K562 (cell line): ENCODE results near the gene ANKRD12. TPM values are rescaled to one million over a fixed set of nuclear protein-coding genes. Genes with fewer than 3 reads are reported as not detected.

Experiments used
- ATAC-seq: fragments of 200-7000 bp; cut with Tn5 transposase; 3 replicates; pipeline ENCODE4 v1.9.1; 2020; ENCODE audit warnings: moderate library complexity
- BruUV-seq: library from RNA; stranded (reverse); fragments of 400-500 nt; replicated peaks from 2 replicates; lab custom pipeline; 2021; lab: Mats Ljungman, UMichigan
- CTCF ChIA-PET: fragments of 300-600 bp; formaldehyde crosslinking; extraction: SDS; loops from one replicate; lab custom pipeline; 2021; ENCODE audit warnings: low intra/inter-chr PET ratio; lab: Yijun Ruan, JAX
- POLR2A ChIA-PET: fragments of 300-600, 350-650 bp; sonication (Branson Sonifier 250); formaldehyde crosslinking; extraction: SDS; loops from one replicate; lab custom pipeline; 2021; ENCODE audit warnings: antibody characterized with exemption, inconsistent platforms; lab: Yijun Ruan, JAX
- DNase-seq, 4 experiments: peaks; one replicate each; pipeline versions ENCODE4 v3.0.0 to v3.0.0-alpha.2; 2011 to 2018; ENCODE audit warnings: low spot score in 3 of 4, mixed read lengths in 3 of 4; ENCODE audit errors: extremely low read depth in 1 of 4
- FAIRE-seq: peaks from 2 replicates; lab custom pipeline; 2011; peaks lifted over from hg19 to GRCh38; lab: Jason Lieb, UNC
- H2AFZ ChIP-seq: 2 replicates; pipeline ENCODE4 v1.6.0; 2011; ENCODE audit warnings: low read depth, low read length, control low read depth, inconsistent platforms
- H3K27ac ChIP-seq: fragments of 200-600 bp; 3 replicates; pipeline ENCODE4 v1.8.0; 2011; ENCODE audit warnings: low read depth, mild to moderate bottlenecking, control low read depth, inconsistent platforms, low read length, moderate library complexity, mixed read lengths; ENCODE audit errors: extremely low read depth
- H3K27me3 ChIP-seq, 2 experiments: fragments of 300-600 bp in 1 of 2; 2 replicates in 1 of 2; 3 replicates in 1 of 2; pipeline versions ENCODE4 v1.6.0 to v1.8.0; 2011; ENCODE audit warnings: inconsistent platforms in 2 of 2, low read length in 2 of 2, mild to moderate bottlenecking in 1 of 2, mixed read lengths in 1 of 2, moderate library complexity in 1 of 2; ENCODE audit not compliant: control insufficient read depth in 2 of 2, insufficient read depth in 2 of 2
- H3K36me3 ChIP-seq: fragments of 300-600 bp; 3 replicates; pipeline ENCODE4 v1.8.0; 2011; ENCODE audit warnings: mild to moderate bottlenecking, low read length, inconsistent platforms; ENCODE audit not compliant: control insufficient read depth, insufficient read depth
- H3K4me1 ChIP-seq, 2 experiments: fragments of 200-600 bp in 1 of 2; replicated peaks in 1 of 2; 2 replicates in 1 of 2; 3 replicates in 1 of 2; pipeline versions ENCODE4 v1.5.1 to v1.8.0; 2011; ENCODE audit warnings: inconsistent platforms in 2 of 2, low read length in 2 of 2, mild to moderate bottlenecking in 1 of 2, mixed read lengths in 1 of 2, moderate library complexity in 1 of 2; ENCODE audit not compliant: control insufficient read depth in 2 of 2, insufficient read depth in 2 of 2
- H3K4me2 ChIP-seq: 2 replicates; pipeline ENCODE4 v1.6.1; 2011; ENCODE audit warnings: low read length, control low read depth, inconsistent platforms, mixed read lengths; ENCODE audit not compliant: insufficient read depth
- H3K4me3 ChIP-seq: fragments of 200-600 bp; sonication (generic), shearing (Covaris generic); 2 replicates; pipeline ENCODE4 v1.5.1; 2016; ENCODE audit warnings: control low read depth, inconsistent platforms
- H3K79me2 ChIP-seq: fragments of 200-600 bp; 3 replicates; pipeline ENCODE4 v1.8.0; 2011; ENCODE audit warnings: low read length, inconsistent platforms; ENCODE audit not compliant: control insufficient read depth, insufficient read depth
- H3K9ac ChIP-seq, 2 experiments: 2 replicates each; pipeline versions ENCODE4 v1.6.0 to v1.6.1; 2011; ENCODE audit warnings: low read depth in 2 of 2, low read length in 2 of 2, control low read depth in 1 of 2, inconsistent platforms in 1 of 2, mild to moderate bottlenecking in 1 of 2, mixed read lengths in 1 of 2; ENCODE audit not compliant: insufficient read depth in 1 of 2
- H3K9me1 ChIP-seq: one replicate; pipeline ENCODE4 v1.6.0; 2011; ENCODE audit warnings: inconsistent platforms, mild to moderate bottlenecking, low read length, moderate library complexity; ENCODE audit not compliant: control insufficient read depth, insufficient read depth
- H3K9me3 ChIP-seq: replicated peaks from 2 replicates; pipeline ENCODE4 v1.5.1; 2011; ENCODE audit warnings: low read depth, low read length, inconsistent platforms; ENCODE audit not compliant: control insufficient read depth, insufficient read depth
- H4K20me1 ChIP-seq: replicated peaks from 2 replicates; pipeline ENCODE4 v1.6.1; 2011; ENCODE audit warnings: low read length, inconsistent platforms, mixed read lengths; ENCODE audit not compliant: control insufficient read depth, insufficient read depth
- KDM1A ChIP-seq, 2 experiments: fragments of 450-650 bp; IDR thresholded peaks; 2 replicates each; pipeline ENCODE4 v1.6.1; 2016; ENCODE audit warnings: mild to moderate bottlenecking in 2 of 2
- KLF6 ChIP-seq: fragments of 250-450 bp; sonication (Bioruptor Pico); IDR thresholded peaks from 2 replicates; pipeline ENCODE4 v1.4.0; 2020; ENCODE audit warnings: mild to moderate bottlenecking, moderate library complexity, borderline replicate concordance
- PBX2 ChIP-seq, 2 experiments: IDR thresholded peaks in 1 of 2; conservative IDR thresholded peaks in 1 of 2; 2 replicates each; pipeline ENCODE4 v1.6.1; 2016; ENCODE audit warnings: low read depth in 2 of 2, mild to moderate bottlenecking in 1 of 2, missing compliant biosample characterization in 1 of 2, missing genetic modification characterization in 1 of 2, moderate library complexity in 1 of 2
- RCOR1 ChIP-seq, 2 experiments: IDR thresholded peaks; 2 replicates each; pipeline ENCODE4 v1.6.1; 2012; ENCODE audit warnings: low read depth in 2 of 2, low read length in 2 of 2, borderline replicate concordance in 1 of 2, improper control_type of control experiment in 1 of 2
- WGBS: fragments of 100-300 bp; shearing (Covaris generic); methylation state at CpG from one replicate; pipeline ENCODE4 v1.1.6; 2016; ENCODE audit warnings: low coverage, mixed read lengths; ENCODE audit not compliant: insufficient coverage; ENCODE audit errors: missing lambda C conversion rate; 5-methylcytosine and 5-hydroxymethylcytosine counted together
- in situ Hi-C: fragments of 300-500 bp; cut with MboI; formaldehyde crosslinking; loops from 4 replicates; pipeline ENCODE4 v1.15.0; 2018; ENCODE audit warnings: inconsistent platforms, mixed read lengths
- intact Hi-C: fragments of 100-400 bp; cut with micrococcal nuclease; formaldehyde crosslinking; loops from 2 replicates; pipeline ENCODE4 v1.14.2; 2022
- polyA plus RNA-seq, 8 experiments: library from polyadenylated mRNA; depleted of rRNA in 4 of 8; stranded (reverse) in 5 of 8; unstranded in 3 of 8; fragments of >200 nt; fragmentation: Nextera tagmentation in 2 of 8; fragmentation: Illumina TruSeq in 1 of 8; extraction: Ambion mirVana in 2 of 8; extraction: Trizol in 1 of 8; gene quantifications; 2 replicates each; pipeline versions ENCODE4 v1.2.1 to v1.2.3, GENCODE V29; 2011 to 2014; ENCODE audit warnings: inconsistent platforms in 1 of 8, missing spikeins in 1 of 8
- total RNA-seq, 7 experiments: library from RNA; depleted of rRNA in 6 of 7; stranded (reverse); fragments of >200 nt in 6 of 7; fragmentation: Illumina TruSeq in 2 of 7; extraction: Trizol in 2 of 7; gene quantifications; 2 replicates each; pipeline versions ENCODE4 v1.2.1 to v1.2.3, GENCODE V29; 2011 to 2021; ENCODE audit warnings: low replicate concordance in 1 of 7

Gene ANKRD12
- total and polyA plus RNA-seq, 9 of the 15 experiments (the other 6 are each of a cell fraction or from before 2014, with no cell fraction given), result 6.6 to 28.2 (median 16.0) TPM

GRCh38 chr18:9330419-9330818 lies 193.8 kb downstream of the ANKRD12 start:
- no peak overlapping the region for H3K4me2 ChIP-seq
- H3K4me3 ChIP-seq, result no peak overlapping the region
- H3K4me1 ChIP-seq, result peaks cover 3 to 14% of the 10 kb centered on the region in 2 experiments; a peak in 2 of 5 replicates
- POLR2A ChIA-PET, result interaction anchor here (0.6 kb wide), 1 partner anchor 521 kb away, joined by 3 read pairs; no protein-coding TSS in a partner anchor
- ATAC-seq, result no peak
- H3K79me2 ChIP-seq, result peaks cover 8% of the 10 kb centered on the region
- FAIRE-seq, result no peak
- DNase-seq, result no peak
- no peaks in the 10 kb centered on the region for H3K36me3 ChIP-seq
- CTCF ChIA-PET, result no interaction called here
- H3K9ac ChIP-seq, result no peak overlapping the region
- TF ChIP-seq KDM1A (IDR thresholded peaks at IDR 0.05) (peak; percentile 74 to 77; a peak in 3 of 4 replicates), KLF6 (CRISPR knock-in tag) (no peak), PBX2 (CRISPR knock-in tag; IDR thresholded peaks at IDR 0.05; ENCODE audit: low read depth) (peak; percentile 3; the same call in 1 of the 2 replicates), PBX2 (tag; conservative IDR thresholded peaks at IDR 0.05; ENCODE audit: low read depth) (no peak), RCOR1 (IDR thresholded peaks at IDR 0.05; ENCODE audit: borderline replicate concordance in 1 of 2, low read depth in 2 of 2, low read length in 2 of 2) (peak in 1 of 2 experiments; percentile 71; a peak in 2 of 4 replicates)
- no peaks in the 10 kb centered on the region for H3K9me1 ChIP-seq
- intact Hi-C loops, result loop anchor here (5.0 to 10.0 kb wide), 2 partner anchors 147 to 256 kb away; partner anchors contain the start of gene RALBP1
- no peak overlapping the region for H3K27ac ChIP-seq
- no TSS peak for BruUV-seq
- in situ Hi-C loops, result loop anchor here (10.0 kb wide), 1 partner anchor 256 kb away; no protein-coding TSS in a partner anchor
- no peaks in the 10 kb centered on the region for H4K20me1 ChIP-seq
- H2AFZ ChIP-seq, result no peak overlapping the region
- 0 out of 2 replicates have a peak, but pooled peaks cover 7% of the 10 kb centered on the region for H3K9me3 ChIP-seq
- H3K27me3 ChIP-seq, result no peaks in the 10 kb centered on the region
- WGBS, result 15% methylated on average over 3 of the region's 3 CpGs
